Endothelial cell of umbilical vein (primary cell): ENCODE data around the gene NFIA. TPM values are rescaled to one million over a fixed set of nuclear protein-coding genes. Genes with fewer than 3 reads are reported as not detected.

Experiments
- BruUV-seq: library from RNA; stranded (reverse); fragments of 400-500 nt; replicated peaks from 2 replicates; lab custom pipeline; 2021; lab: Mats Ljungman, UMichigan
- CTCF ChIA-PET: fragments of 300-600, 350-600 bp; sonication (Branson Sonifier 250); formaldehyde crosslinking; loops from one replicate; lab custom pipeline; 2021; ENCODE audit warnings: antibody characterized with exemption, inconsistent platforms; lab: Charles Lee
- POLR2A ChIA-PET: fragments of 300-600, 350-600 bp; sonication (Branson Sonifier 250); formaldehyde crosslinking; loops from one replicate; lab custom pipeline; 2021; ENCODE audit warnings: antibody characterized with exemption, inconsistent platforms; lab: Charles Lee
- DNase-seq: peaks from one replicate; pipeline ENCODE4 v3.0.0-alpha.2; 2011; ENCODE audit warnings: low read depth, low spot score
- FAIRE-seq: peaks from 2 replicates; lab custom pipeline; 2011; peaks lifted over from hg19 to GRCh38; lab: Jason Lieb, UNC
- H2AFZ ChIP-seq: 2 replicates; pipeline ENCODE4 v1.6.0; 2012; ENCODE audit warnings: low read depth, low read length, control low read depth, inconsistent platforms
- H3K27ac ChIP-seq: 2 replicates; pipeline ENCODE4 v1.5.1; 2011; ENCODE audit warnings: low read depth, mild to moderate bottlenecking, control low read depth, low read length, moderate library complexity; ENCODE audit not compliant: insufficient read depth
- H3K27me3 ChIP-seq, 2 experiments: 2 replicates each; pipeline versions ENCODE4 v1.6.0 to v1.6.1; 2011; ENCODE audit warnings: low read length in 2 of 2, mixed read lengths in 1 of 2; ENCODE audit not compliant: control insufficient read depth in 2 of 2, insufficient read depth in 2 of 2
- H3K36me3 ChIP-seq, 2 experiments: 2 replicates in 1 of 2; 3 replicates in 1 of 2; pipeline ENCODE4 v1.5.1; 2011; ENCODE audit warnings: low read length in 2 of 2, mild to moderate bottlenecking in 1 of 2, moderate library complexity in 1 of 2; ENCODE audit not compliant: control insufficient read depth in 2 of 2, insufficient read depth in 2 of 2; ENCODE audit errors: extremely low read depth in 1 of 2
- H3K4me1 ChIP-seq: 3 replicates; pipeline ENCODE4 v1.5.1; 2011; ENCODE audit warnings: mild to moderate bottlenecking, low read length; ENCODE audit not compliant: control insufficient read depth, insufficient read depth; ENCODE audit errors: extremely low read depth
- H3K4me2 ChIP-seq: 2 replicates; pipeline ENCODE4 v1.6.1; 2011; ENCODE audit warnings: low read length, control low read depth, mixed read lengths; ENCODE audit not compliant: insufficient read depth
- H3K4me3 ChIP-seq, 3 experiments: fragments of 200-600 bp in 1 of 3; sonication (generic), shearing (Covaris generic) in 1 of 3; replicated peaks in 1 of 3; 2 replicates each; pipeline ENCODE4 v1.5.1; 2011 to 2016; ENCODE audit warnings: control low read depth in 3 of 3, low read length in 3 of 3, mild to moderate bottlenecking in 2 of 3, inconsistent platforms in 1 of 3, low read depth in 1 of 3, moderate library complexity in 1 of 3; ENCODE audit not compliant: insufficient read depth in 1 of 3
- H3K79me2 ChIP-seq: 2 replicates; pipeline ENCODE4 v1.6.0; 2012; ENCODE audit warnings: low read length, inconsistent platforms; ENCODE audit not compliant: control insufficient read depth, insufficient read depth
- H3K9ac ChIP-seq: replicated peaks from 2 replicates; pipeline ENCODE3; 2011; ENCODE audit warnings: low read length, control low read depth; ENCODE audit not compliant: insufficient read depth; ENCODE audit errors: extremely low read depth
- H3K9me1 ChIP-seq: replicated peaks from 3 replicates; pipeline ENCODE4 v1.6.0; 2011; ENCODE audit warnings: mild to moderate bottlenecking, low read length; ENCODE audit not compliant: control insufficient read depth, insufficient read depth; ENCODE audit errors: extremely low read depth
- H3K9me3 ChIP-seq: replicated peaks from 2 replicates; pipeline ENCODE4 v1.5.1; 2012; ENCODE audit warnings: low read length, inconsistent platforms; ENCODE audit not compliant: control insufficient read depth, insufficient read depth
- H4K20me1 ChIP-seq: replicated peaks from 2 replicates; pipeline ENCODE3; 2011; ENCODE audit warnings: mild to moderate bottlenecking, low read length; ENCODE audit not compliant: control insufficient read depth, insufficient read depth; ENCODE audit errors: extremely low read depth
- CTCF ChIP-seq, 2 donors: IDR thresholded peaks; 1 replicate in 1 of 2; 2 replicates in 1 of 2; pipeline ENCODE4 v1.5.1; 2011; ENCODE audit warnings: low read length in 2 of 2, mild to moderate bottlenecking in 2 of 2, moderate library complexity in 2 of 2, control low read depth in 1 of 2, inconsistent platforms in 1 of 2, low read depth in 1 of 2; ENCODE audit not compliant: insufficient read depth in 1 of 2; ENCODE audit errors: extremely low read depth in 1 of 2
- EZH2 ChIP-seq: IDR thresholded peaks from 2 replicates; pipeline ENCODE4 v1.6.1; 2012; ENCODE audit warnings: borderline replicate concordance, low read depth, mild to moderate bottlenecking, moderate library complexity, low read length, inconsistent platforms; ENCODE audit not compliant: severe bottlenecking
- FOS ChIP-seq: IDR thresholded peaks from 2 replicates; pipeline ENCODE4 v1.6.1; 2011; ENCODE audit warnings: mild to moderate bottlenecking, low read length, moderate library complexity, borderline replicate concordance; ENCODE audit not compliant: insufficient read depth
- GATA2 ChIP-seq: IDR thresholded peaks from 2 replicates; pipeline ENCODE4 v1.7.0; 2011; ENCODE audit warnings: low read depth, mild to moderate bottlenecking, moderate library complexity, mixed read lengths, low read length; ENCODE audit not compliant: insufficient read length, insufficient read depth
- JUN ChIP-seq: IDR thresholded peaks from 2 replicates; pipeline ENCODE4 v1.6.1; 2011; ENCODE audit warnings: borderline replicate concordance, low read depth; ENCODE audit not compliant: insufficient read length, insufficient read depth
- MAX ChIP-seq: IDR thresholded peaks from 2 replicates; pipeline ENCODE4 v1.6.1; 2011; ENCODE audit not compliant: insufficient read depth, insufficient read length
- POLR2A ChIP-seq: IDR thresholded peaks from 2 replicates; pipeline ENCODE4 v1.6.1; 2012; ENCODE audit warnings: low read depth, mild to moderate bottlenecking, control low read depth, low read length
- POLR2AphosphoS5 ChIP-seq: IDR thresholded peaks from 2 replicates; pipeline ENCODE4 v1.6.1; 2012; ENCODE audit warnings: low read depth, mild to moderate bottlenecking, control low read depth, low read length, moderate library complexity; ENCODE audit not compliant: insufficient read depth
- dilution Hi-C: fragments of 300-500 bp; cut with MboI; formaldehyde crosslinking; loops from one replicate; pipeline ENCODE4 v1.15.0; 2019; ENCODE audit warnings: low sequenced_read_pairs; ENCODE audit not compliant: extremely low pct_ligation_motif_present
- intact Hi-C: fragments of 100-400 bp; cut with micrococcal nuclease; formaldehyde crosslinking; loops from one replicate; pipeline ENCODE4 v1.10.0; 2022
- polyA plus RNA-seq, 4 experiments: library from polyadenylated mRNA; depleted of rRNA in 3 of 4; stranded (reverse) in 3 of 4; unstranded in 1 of 4; fragments of >200 nt; gene quantifications; 2 replicates each; pipeline versions ENCODE4 v1.2.1 to v1.2.3, GENCODE V29; 2011 to 2012; ENCODE audit warnings: missing spikeins in 1 of 4
- total RNA-seq: library from RNA; stranded (reverse); gene quantifications from 2 replicates; pipeline ENCODE4 v1.2.3, GENCODE V29; 2021

NFIA gene
- total and polyA plus RNA-seq, 2 donors (not counting 3 experiments of a cell fraction or from before 2014, with no cell fraction given) = 25.5 to 47.0 TPM

GRCh38 chr1:61506944-61507500, 424.7 kb downstream of the NFIA start:
- no peaks in the 10 kb centered on the region for H3K36me3 ChIP-seq
- TF ChIP-seq JUN (no peak), MAX (no peak), GATA2 (no peak), POLR2A (no peak), EZH2 (no peak), FOS (no peak), CTCF (IDR thresholded peaks at IDR 0.05; ENCODE audit: extremely low read depth in 1 of 2, insufficient read depth in 1 of 2, low read depth in 1 of 2, low read length in 2 of 2) (no peak), POLR2AphosphoS5 (no peak)
- dilution Hi-C loops = no loop called here
- H4K20me1 ChIP-seq = no peaks in the 10 kb centered on the region
- DNase-seq (no peak), FAIRE-seq (no peak)
- no peak overlapping the region for H3K27ac ChIP-seq
- POLR2A ChIA-PET = no interaction called here
- no peak overlapping the region for H3K9ac ChIP-seq
- no TSS peak for BruUV-seq
- no peaks in the 10 kb centered on the region for H3K4me1 ChIP-seq
- intact Hi-C loops = no loop called here
- no peak overlapping the region for H3K4me2 ChIP-seq
- CTCF ChIA-PET = no interaction called here
- H3K9me1 ChIP-seq = no peaks in the 10 kb centered on the region
- H3K27me3 ChIP-seq = peaks cover 2 to 3% of the 10 kb centered on the region in 2 experiments
- no peak overlapping the region for H3K4me3 ChIP-seq
- H3K79me2 ChIP-seq = no peaks in the 10 kb centered on the region
- H2AFZ ChIP-seq = no peak overlapping the region
- no peaks in the 10 kb centered on the region for H3K9me3 ChIP-seq
